K562 (cell line): Measurements from ENCODE around the gene DGCR2. TPM values are rescaled to one million over a fixed set of nuclear protein-coding genes. Genes with fewer than 3 reads are reported as not detected.

Experiments
- ATAC-seq: fragments of 200-7000 bp; cut with Tn5 transposase; 3 replicates; pipeline ENCODE4 v1.9.1; 2020; ENCODE audit warnings: moderate library complexity
- BruUV-seq: library from RNA; stranded (reverse); fragments of 400-500 nt; replicated peaks from 2 replicates; lab custom pipeline; 2021; lab: Mats Ljungman, UMichigan
- CTCF ChIA-PET: fragments of 300-600 bp; formaldehyde crosslinking; extraction: SDS; loops from one replicate; lab custom pipeline; 2021; ENCODE audit warnings: low intra/inter-chr PET ratio; lab: Yijun Ruan, JAX
- POLR2A ChIA-PET: fragments of 300-600, 350-650 bp; sonication (Branson Sonifier 250); formaldehyde crosslinking; extraction: SDS; loops from one replicate; lab custom pipeline; 2021; ENCODE audit warnings: antibody characterized with exemption, inconsistent platforms; lab: Yijun Ruan, JAX
- DNase-seq, 4 experiments: peaks; one replicate each; pipeline versions ENCODE4 v3.0.0 to v3.0.0-alpha.2; 2011 to 2018; ENCODE audit warnings: low spot score in 3 of 4, mixed read lengths in 3 of 4; ENCODE audit errors: extremely low read depth in 1 of 4
- FAIRE-seq: peaks from 2 replicates; lab custom pipeline; 2011; peaks lifted over from hg19 to GRCh38; lab: Jason Lieb, UNC
- H2AFZ ChIP-seq: 2 replicates; pipeline ENCODE4 v1.6.0; 2011; ENCODE audit warnings: low read depth, low read length, control low read depth, inconsistent platforms
- H3K27ac ChIP-seq: fragments of 200-600 bp; 3 replicates; pipeline ENCODE4 v1.8.0; 2011; ENCODE audit warnings: low read depth, mild to moderate bottlenecking, control low read depth, inconsistent platforms, low read length, moderate library complexity, mixed read lengths; ENCODE audit errors: extremely low read depth
- H3K27me3 ChIP-seq, 2 experiments: fragments of 300-600 bp in 1 of 2; 2 replicates in 1 of 2; 3 replicates in 1 of 2; pipeline versions ENCODE4 v1.6.0 to v1.8.0; 2011; ENCODE audit warnings: inconsistent platforms in 2 of 2, low read length in 2 of 2, mild to moderate bottlenecking in 1 of 2, mixed read lengths in 1 of 2, moderate library complexity in 1 of 2; ENCODE audit not compliant: control insufficient read depth in 2 of 2, insufficient read depth in 2 of 2
- H3K36me3 ChIP-seq: fragments of 300-600 bp; 3 replicates; pipeline ENCODE4 v1.8.0; 2011; ENCODE audit warnings: mild to moderate bottlenecking, low read length, inconsistent platforms; ENCODE audit not compliant: control insufficient read depth, insufficient read depth
- H3K4me1 ChIP-seq, 2 experiments: fragments of 200-600 bp in 1 of 2; replicated peaks in 1 of 2; 2 replicates in 1 of 2; 3 replicates in 1 of 2; pipeline versions ENCODE4 v1.5.1 to v1.8.0; 2011; ENCODE audit warnings: inconsistent platforms in 2 of 2, low read length in 2 of 2, mild to moderate bottlenecking in 1 of 2, mixed read lengths in 1 of 2, moderate library complexity in 1 of 2; ENCODE audit not compliant: control insufficient read depth in 2 of 2, insufficient read depth in 2 of 2
- H3K4me2 ChIP-seq: 2 replicates; pipeline ENCODE4 v1.6.1; 2011; ENCODE audit warnings: low read length, control low read depth, inconsistent platforms, mixed read lengths; ENCODE audit not compliant: insufficient read depth
- H3K4me3 ChIP-seq: fragments of 200-600 bp; sonication (generic), shearing (Covaris generic); 2 replicates; pipeline ENCODE4 v1.5.1; 2016; ENCODE audit warnings: control low read depth, inconsistent platforms
- H3K79me2 ChIP-seq: fragments of 200-600 bp; 3 replicates; pipeline ENCODE4 v1.8.0; 2011; ENCODE audit warnings: low read length, inconsistent platforms; ENCODE audit not compliant: control insufficient read depth, insufficient read depth
- H3K9ac ChIP-seq, 2 experiments: 2 replicates each; pipeline versions ENCODE4 v1.6.0 to v1.6.1; 2011; ENCODE audit warnings: low read depth in 2 of 2, low read length in 2 of 2, control low read depth in 1 of 2, inconsistent platforms in 1 of 2, mild to moderate bottlenecking in 1 of 2, mixed read lengths in 1 of 2; ENCODE audit not compliant: insufficient read depth in 1 of 2
- H3K9me1 ChIP-seq: one replicate; pipeline ENCODE4 v1.6.0; 2011; ENCODE audit warnings: inconsistent platforms, mild to moderate bottlenecking, low read length, moderate library complexity; ENCODE audit not compliant: control insufficient read depth, insufficient read depth
- H3K9me3 ChIP-seq: replicated peaks from 2 replicates; pipeline ENCODE4 v1.5.1; 2011; ENCODE audit warnings: low read depth, low read length, inconsistent platforms; ENCODE audit not compliant: control insufficient read depth, insufficient read depth
- H4K20me1 ChIP-seq: replicated peaks from 2 replicates; pipeline ENCODE4 v1.6.1; 2011; ENCODE audit warnings: low read length, inconsistent platforms, mixed read lengths; ENCODE audit not compliant: control insufficient read depth, insufficient read depth
- DMBX1 ChIP-seq: fragments of 250-450 bp; sonication (Bioruptor Pico); IDR thresholded peaks from 2 replicates; pipeline ENCODE4 v1.8.0; 2022; ENCODE audit warnings: inconsistent platforms, mild to moderate bottlenecking, moderate library complexity, borderline replicate concordance
- DNMT1 ChIP-seq: fragments of 450-650 bp; IDR thresholded peaks from 2 replicates; pipeline ENCODE4 v1.6.1; 2016; ENCODE audit warnings: antibody characterized with exemption, mild to moderate bottlenecking
- EGR1 ChIP-seq: fragments of 450-650 bp; conservative IDR thresholded peaks from 2 replicates; pipeline ENCODE4 v1.6.1; 2017; ENCODE audit warnings: mild to moderate bottlenecking
- ILF3 ChIP-seq: fragments of 450-650 bp; IDR thresholded peaks from 2 replicates; pipeline ENCODE4 v1.6.1; 2018; ENCODE audit warnings: antibody characterized with exemption, mild to moderate bottlenecking, moderate library complexity, borderline replicate concordance
- NBN ChIP-seq: fragments of 450-650 bp; IDR thresholded peaks from 2 replicates; pipeline ENCODE4 v1.6.1; 2016; ENCODE audit warnings: low read depth, mild to moderate bottlenecking
- RNF2 ChIP-seq: sonication (generic); IDR thresholded peaks from 2 replicates; pipeline ENCODE4 v1.6.1; 2016
- U2AF1 ChIP-seq: fragments of 200-400 bp; formaldehyde crosslinking; optimal IDR thresholded peaks from 2 replicates; pipeline ENCODE3; 2017; ENCODE audit warnings: mild to moderate bottlenecking, low read depth, low read length, moderate library complexity
- WHSC1 ChIP-seq: IDR thresholded peaks from one replicate; pipeline ENCODE4 v1.6.1; 2012; ENCODE audit warnings: low read length, control low read depth, inconsistent platforms
- ZC3H4 ChIP-seq: sonication (generic); formaldehyde crosslinking; IDR thresholded peaks from 2 replicates; pipeline ENCODE4 v1.9.0; 2021; ENCODE audit warnings: missing genetic modification reagents, borderline replicate concordance
- ZNF217 ChIP-seq: sonication (generic); formaldehyde crosslinking; IDR thresholded peaks from 2 replicates; pipeline ENCODE4 v1.8.0; 2022; ENCODE audit warnings: mild to moderate bottlenecking, missing genetic modification reagents
- ZNF232 ChIP-seq: sonication (generic); formaldehyde crosslinking; IDR thresholded peaks from 2 replicates; pipeline ENCODE4 v1.8.0; 2022; ENCODE audit warnings: mild to moderate bottlenecking, missing genetic modification reagents
- ZNF384 ChIP-seq: IDR thresholded peaks from 2 replicates; pipeline ENCODE4 v1.6.1; 2012; ENCODE audit warnings: low read depth, low read length, improper control_type of control experiment
- ZNF589 ChIP-seq: fragments of 200-800 bp; sonication (Bioruptor generic); IDR thresholded peaks from 2 replicates; pipeline ENCODE4 v1.6.1; 2016; ENCODE audit warnings: low read depth, missing genetic modification characterization, missing compliant biosample characterization
- ZNF696 ChIP-seq: fragments of 250-450 bp; sonication (Bioruptor Pico); conservative IDR thresholded peaks from 2 replicates; pipeline ENCODE4 v1.4.0; 2020; ENCODE audit warnings: mild to moderate bottlenecking, moderate library complexity
- WGBS: fragments of 100-300 bp; shearing (Covaris generic); methylation state at CpG from one replicate; pipeline ENCODE4 v1.1.6; 2016; ENCODE audit warnings: low coverage, mixed read lengths; ENCODE audit not compliant: insufficient coverage; ENCODE audit errors: missing lambda C conversion rate; 5-methylcytosine and 5-hydroxymethylcytosine counted together
- in situ Hi-C: fragments of 300-500 bp; cut with MboI; formaldehyde crosslinking; loops from 4 replicates; pipeline ENCODE4 v1.15.0; 2018; ENCODE audit warnings: inconsistent platforms, mixed read lengths
- intact Hi-C: fragments of 100-400 bp; cut with micrococcal nuclease; formaldehyde crosslinking; loops from 2 replicates; pipeline ENCODE4 v1.14.2; 2022
- polyA plus RNA-seq, 8 experiments: library from polyadenylated mRNA; depleted of rRNA in 4 of 8; stranded (reverse) in 5 of 8; unstranded in 3 of 8; fragments of >200 nt; fragmentation: Nextera tagmentation in 2 of 8; fragmentation: Illumina TruSeq in 1 of 8; extraction: Ambion mirVana in 2 of 8; extraction: Trizol in 1 of 8; gene quantifications; 2 replicates each; pipeline versions ENCODE4 v1.2.1 to v1.2.3, GENCODE V29; 2011 to 2014; ENCODE audit warnings: inconsistent platforms in 1 of 8, missing spikeins in 1 of 8
- total RNA-seq, 7 experiments: library from RNA; depleted of rRNA in 6 of 7; stranded (reverse); fragments of >200 nt in 6 of 7; fragmentation: Illumina TruSeq in 2 of 7; extraction: Trizol in 2 of 7; gene quantifications; 2 replicates each; pipeline versions ENCODE4 v1.2.1 to v1.2.3, GENCODE V29; 2011 to 2021; ENCODE audit warnings: low replicate concordance in 1 of 7
- TF ChIP-seq, protein P1 (sequence below): sonication (generic); formaldehyde crosslinking; IDR thresholded peaks from 2 replicates; pipeline ENCODE4 v1.8.0; 2022; ENCODE audit warnings: mild to moderate bottlenecking, low read depth, missing genetic modification reagents
- TF ChIP-seq, protein P2 (sequence below): fragments of 250-450 bp; sonication (Bioruptor Pico); IDR thresholded peaks from 2 replicates; pipeline ENCODE4 v1.4.0; 2020; ENCODE audit warnings: borderline replicate concordance
- TF ChIP-seq, protein P3 (sequence below): sonication (generic); formaldehyde crosslinking; IDR thresholded peaks from 2 replicates; pipeline ENCODE4 v1.8.1; 2023; ENCODE audit warnings: mild to moderate bottlenecking, missing genetic modification reagents, moderate library complexity
- TF ChIP-seq, protein P4 (sequence below): sonication (generic); formaldehyde crosslinking; IDR thresholded peaks from 2 replicates; pipeline ENCODE4 v1.5.0; 2020; ENCODE audit warnings: missing genetic modification reagents
- TF ChIP-seq, protein P5 (sequence below), 2 experiments: fragments of 250-450 bp in 1 of 2; fragments of 450-650 bp in 1 of 2; sonication (Bioruptor Pico) in 1 of 2; IDR thresholded peaks; 2 replicates each; pipeline versions ENCODE4 v1.6.1 to v1.8.0; 2016 to 2021; ENCODE audit warnings: mild to moderate bottlenecking in 2 of 2, moderate library complexity in 2 of 2, missing compliant biosample characterization in 1 of 2, missing genetic modification characterization in 1 of 2

Gene DGCR2
- total and polyA plus RNA-seq, 9 of the 15 experiments (the other 6 are each of a cell fraction or from before 2014, with no cell fraction given): 0.69 to 101 (median 56.4) TPM

DNA sequence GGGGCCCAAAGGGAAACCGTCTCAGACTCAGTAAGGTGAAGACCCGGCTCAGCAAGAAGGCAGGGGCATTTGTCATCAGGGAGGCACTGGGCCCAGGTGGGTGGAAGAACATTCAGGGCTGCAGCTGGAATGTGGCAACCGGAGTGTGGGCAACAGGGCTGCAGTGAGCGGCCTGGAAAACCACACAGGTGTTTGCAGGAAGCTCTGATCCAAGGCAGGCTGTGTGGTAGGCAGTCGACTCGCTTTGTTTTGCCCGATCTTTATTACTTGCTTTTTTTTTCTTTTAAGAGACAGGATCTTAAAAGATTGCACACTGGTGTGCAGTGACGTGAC is 82.8 kb downstream of the DGCR2 start:
- WGBS: 79% methylated on average over 8 of the region's 8 CpGs
- H3K4me3 ChIP-seq: no peak overlapping the region
- DNase-seq (no peak), ATAC-seq (no peak), FAIRE-seq (no peak)
- H3K9ac ChIP-seq: no peak overlapping the region; a peak in 1 of 4 replicates
- in situ Hi-C loops (no loop called here), intact Hi-C loops (loop anchor here (5.0 to 10.0 kb wide), 2 partner anchors 138 to 255 kb away; partner anchors contain the start of genes CLTCL1 and SLC25A1)
- H4K20me1 ChIP-seq: peaks cover 58% of the 10 kb centered on the region
- no peak overlapping the region for H3K27ac ChIP-seq
- H3K36me3 ChIP-seq: peaks cover 59% of the 10 kb centered on the region; the same call in 2 of the 3 replicates
- no peaks in the 10 kb centered on the region for H3K79me2 ChIP-seq
- H3K4me1 ChIP-seq: peaks cover 0 to 31% of the 10 kb centered on the region in 2 experiments; a peak in 1 of 5 replicates
- CTCF ChIA-PET: no interaction called here
- no peaks in the 10 kb centered on the region for H3K27me3 ChIP-seq
- no peak overlapping the region for H3K4me2 ChIP-seq
- H2AFZ ChIP-seq: no peak overlapping the region
- H3K9me3 ChIP-seq: no peaks in the 10 kb centered on the region
- BruUV-seq: no TSS peak
- peaks cover 25% of the 10 kb centered on the region for H3K9me1 ChIP-seq
- POLR2A ChIA-PET: interaction anchor here (0.6 to 4.3 kb wide), 4 partner anchors 9 to 1759 kb away, joined by 3 to 37 read pairs (median 3); no protein-coding TSS in a partner anchor
- no peak for TF ChIP-seq U2AF1
- TF ChIP-seq DMBX1 (CRISPR knock-in tag): no peak
- TF ChIP-seq DNMT1: no peak
- TF ChIP-seq ZNF696 (CRISPR knock-in tag): no peak
- TF ChIP-seq EGR1: no peak
- TF ChIP-seq ZC3H4 (CRISPR knock-in tag): 0 out of 2 replicates have a peak, but pooled peaks have one; percentile 0
- TF ChIP-seq, protein P1, sequence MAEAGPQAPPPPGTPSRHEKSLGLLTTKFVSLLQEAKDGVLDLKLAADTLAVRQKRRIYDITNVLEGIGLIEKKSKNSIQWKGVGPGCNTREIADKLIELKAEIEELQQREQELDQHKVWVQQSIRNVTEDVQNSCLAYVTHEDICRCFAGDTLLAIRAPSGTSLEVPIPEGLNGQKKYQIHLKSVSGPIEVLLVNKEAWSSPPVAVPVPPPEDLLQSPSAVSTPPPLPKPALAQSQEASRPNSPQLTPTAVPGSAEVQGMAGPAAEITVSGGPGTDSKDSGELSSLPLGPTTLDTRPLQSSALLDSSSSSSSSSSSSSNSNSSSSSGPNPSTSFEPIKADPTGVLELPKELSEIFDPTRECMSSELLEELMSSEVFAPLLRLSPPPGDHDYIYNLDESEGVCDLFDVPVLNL (CRISPR knock-in tag): 0 out of 2 replicates have a peak, but pooled peaks have one; percentile 22
- no peak for TF ChIP-seq ZNF384
- TF ChIP-seq, protein P2, sequence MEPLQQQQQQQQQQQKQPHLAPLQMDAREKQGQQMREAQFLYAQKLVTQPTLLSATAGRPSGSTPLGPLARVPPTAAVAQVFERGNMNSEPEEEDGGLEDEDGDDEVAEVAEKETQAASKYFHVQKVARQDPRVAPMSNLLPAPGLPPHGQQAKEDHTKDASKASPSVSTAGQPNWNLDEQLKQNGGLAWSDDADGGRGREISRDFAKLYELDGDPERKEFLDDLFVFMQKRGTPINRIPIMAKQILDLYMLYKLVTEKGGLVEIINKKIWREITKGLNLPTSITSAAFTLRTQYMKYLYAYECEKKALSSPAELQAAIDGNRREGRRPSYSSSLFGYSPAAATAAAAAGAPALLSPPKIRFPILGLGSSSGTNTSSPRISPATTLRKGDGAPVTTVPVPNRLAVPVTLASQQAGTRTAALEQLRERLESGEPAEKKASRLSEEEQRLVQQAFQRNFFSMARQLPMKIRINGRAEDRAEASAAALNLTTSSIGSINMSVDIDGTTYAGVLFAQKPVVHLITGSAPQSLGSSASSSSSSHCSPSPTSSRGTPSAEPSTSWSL (CRISPR knock-in tag): no peak
- no peak for TF ChIP-seq ZNF589
- no peak for TF ChIP-seq RNF2
- no peak for TF ChIP-seq NBN
- TF ChIP-seq ZNF217: no peak
- TF ChIP-seq, protein P3, sequence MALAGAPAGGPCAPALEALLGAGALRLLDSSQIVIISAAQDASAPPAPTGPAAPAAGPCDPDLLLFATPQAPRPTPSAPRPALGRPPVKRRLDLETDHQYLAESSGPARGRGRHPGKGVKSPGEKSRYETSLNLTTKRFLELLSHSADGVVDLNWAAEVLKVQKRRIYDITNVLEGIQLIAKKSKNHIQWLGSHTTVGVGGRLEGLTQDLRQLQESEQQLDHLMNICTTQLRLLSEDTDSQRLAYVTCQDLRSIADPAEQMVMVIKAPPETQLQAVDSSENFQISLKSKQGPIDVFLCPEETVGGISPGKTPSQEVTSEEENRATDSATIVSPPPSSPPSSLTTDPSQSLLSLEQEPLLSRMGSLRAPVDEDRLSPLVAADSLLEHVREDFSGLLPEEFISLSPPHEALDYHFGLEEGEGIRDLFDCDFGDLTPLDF: no peak
- TF ChIP-seq, protein P4, sequence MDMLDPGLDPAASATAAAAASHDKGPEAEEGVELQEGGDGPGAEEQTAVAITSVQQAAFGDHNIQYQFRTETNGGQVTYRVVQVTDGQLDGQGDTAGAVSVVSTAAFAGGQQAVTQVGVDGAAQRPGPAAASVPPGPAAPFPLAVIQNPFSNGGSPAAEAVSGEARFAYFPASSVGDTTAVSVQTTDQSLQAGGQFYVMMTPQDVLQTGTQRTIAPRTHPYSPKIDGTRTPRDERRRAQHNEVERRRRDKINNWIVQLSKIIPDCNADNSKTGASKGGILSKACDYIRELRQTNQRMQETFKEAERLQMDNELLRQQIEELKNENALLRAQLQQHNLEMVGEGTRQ (CRISPR knock-in tag): no peak
- TF ChIP-seq, protein P5, sequence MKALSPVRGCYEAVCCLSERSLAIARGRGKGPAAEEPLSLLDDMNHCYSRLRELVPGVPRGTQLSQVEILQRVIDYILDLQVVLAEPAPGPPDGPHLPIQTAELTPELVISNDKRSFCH (CRISPR knock-in tag; IDR thresholded peaks at IDR 0.05): no peak
- TF ChIP-seq, protein P5 (tag; IDR thresholded peaks at IDR 0.05): no peak
- no peak for TF ChIP-seq ILF3
- no peak for TF ChIP-seq WHSC1
- TF ChIP-seq ZNF232 (CRISPR knock-in tag): no peak
